ENCODE measurements around the gene ZNF792. TPM values are rescaled to one million over a fixed set of nuclear protein-coding genes. Genes with fewer than 3 reads are reported as not detected.
A peak's percentile ranks its signal among the peaks of the same experiment; 100 is the strongest.
"Not testable (repeated sequence)": the region's sequence is repeated elsewhere in the genome, so short reads cannot be mapped to it uniquely, and the experiment has no call there.

Gene ZNF792
- total and polyA plus RNA-seq, 7 donors: 0.83 to 4.2 (median 1.5) TPM

- Histone ChIP-seq H3K27me3 (ENCODE audit: insufficient read depth in 3 of 3, low read length in 2 of 3) (no peaks in the 10 kb centered on the region), H3K9me3 (no peaks in the 10 kb centered on the region), H3K36me3 (ENCODE audit: insufficient read depth in 1 of 2, low read depth in 1 of 2) (peaks cover under 1 to 29% of the 10 kb centered on the region in 2 donors), H3K4me3 (peak within 1 kb of the TSS; percentile 79), H3K27ac (peak within 1 kb of the TSS; percentile 73), H3K4me1 (peaks cover 6% of the 10 kb centered on the region)
- no peak for TF ChIP-seq CTCF (IDR thresholded peaks at IDR 0.05)
- ATAC-seq (peak; percentile 98 to 100 (median 100)), DNase-seq (peak; percentile 93 to 96)
- WGBS, 3 donors: 0% methylated on average over 53 of the region's 53 CpGs
- intact Hi-C loops (cut with DNase I): no loop called here
Observed at GRCh38 chr19:34926685-34927375, 37.2 kb downstream of the ZNF792 start, which contains the start of gene ZNF30. ZNF30 (plus strand) TSS chr19:34926903; CDS start chr19:34929948, 3,045 bp downstream.

GRCh38 chr19:34926361-34926684, 37.7 kb downstream of the ZNF792 start:
- no peak for TF ChIP-seq CTCF (IDR thresholded peaks at IDR 0.05)
- peaks cover 0 to 24% of the 10 kb centered on the region in 2 donors for H3K36me3 ChIP-seq (ENCODE audit: insufficient read depth in 1 of 2, low read depth in 1 of 2)
- intact Hi-C loops (cut with DNase I): no loop called here
- ATAC-seq (no peak), DNase-seq (no peak)
- H3K4me1 ChIP-seq: peaks cover 6% of the 10 kb centered on the region
- peak overlapping the region; percentile 73 for H3K27ac ChIP-seq
- peak overlapping the region; percentile 79 for H3K4me3 ChIP-seq
- H3K27me3 ChIP-seq (ENCODE audit: insufficient read depth in 3 of 3, low read length in 2 of 3): no peaks in the 10 kb centered on the region
- WGBS, 3 donors: 61 to 68% (median 67%) methylated on average over 3 of the region's 3 CpGs
- H3K9me3 ChIP-seq: no peaks in the 10 kb centered on the region

- H3K27ac ChIP-seq: no peak overlapping the region
- DNase-seq (peak in 1 of 2 donors; percentile 21), ATAC-seq (no peak)
- WGBS, 3 donors: 84 to 96% (median 90%) methylated on average over 11 to 15 of the region's 15 CpGs
- no peak overlapping the region for H3K4me3 ChIP-seq
- peaks cover 0 to 15% of the 10 kb centered on the region in 2 donors for H3K36me3 ChIP-seq (ENCODE audit: insufficient read depth in 1 of 2, low read depth in 1 of 2)
- peaks cover 6% of the 10 kb centered on the region for H3K4me1 ChIP-seq
- no peak for TF ChIP-seq CTCF (IDR thresholded peaks at IDR 0.05)
- H3K27me3 ChIP-seq (ENCODE audit: insufficient read depth in 3 of 3, low read length in 2 of 3): no peaks in the 10 kb centered on the region
- intact Hi-C loops (cut with DNase I): no loop called here
- no peaks in the 10 kb centered on the region for H3K9me3 ChIP-seq
Observed at GRCh38 chr19:34925278-34925855, 38.7 kb downstream of the ZNF792 start.

GRCh38 chr19:34920090-34920786, 43.8 kb downstream of the ZNF792 start:
- DNase-seq; H3K4me1 ChIP-seq; H3K27ac ChIP-seq; H3K4me3 ChIP-seq; H3K9me3 ChIP-seq; ATAC-seq; intact Hi-C loops (cut with DNase I); H3K36me3 ChIP-seq (ENCODE audit: insufficient read depth in 1 of 2, low read depth in 1 of 2); H3K27me3 ChIP-seq (ENCODE audit: insufficient read depth in 3 of 3, low read length in 2 of 3): not testable (repeated sequence)
- WGBS, 3 donors: 71 to 81% (median 76%) methylated on average over 8 of the region's 8 CpGs

DNA sequence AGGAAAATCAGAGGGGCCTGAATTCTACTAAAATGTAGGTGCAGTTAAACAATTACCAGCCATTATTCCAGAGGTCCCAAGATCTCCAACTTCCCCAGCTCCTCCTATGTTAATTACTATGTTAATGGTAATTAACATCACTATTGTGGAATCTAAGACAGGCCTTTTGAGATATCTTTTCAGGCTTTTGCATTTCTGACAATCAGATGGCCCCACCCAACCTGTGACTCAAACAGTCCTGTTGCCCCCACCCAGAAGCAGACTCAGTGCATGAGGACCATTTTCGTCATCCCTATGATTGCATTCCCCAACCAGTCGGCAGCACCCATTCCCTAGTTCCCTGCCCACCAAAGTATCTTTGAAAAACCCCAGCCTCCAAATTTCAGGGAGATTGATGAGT, 45.8 kb downstream of the ZNF792 start:
- Histone ChIP-seq H3K27me3 (ENCODE audit: insufficient read depth in 3 of 3, low read length in 2 of 3) (no peaks in the 10 kb centered on the region), H3K4me3 (no peak overlapping the region), H3K36me3 (ENCODE audit: insufficient read depth in 1 of 2, low read depth in 1 of 2) (peaks cover 0 to 1% of the 10 kb centered on the region in 2 donors), H3K27ac (no peak overlapping the region), H3K9me3 (peaks cover 9% of the 10 kb centered on the region), H3K4me1 (no peaks in the 10 kb centered on the region)
- ATAC-seq (no peak), DNase-seq (no peak)
- no peak for TF ChIP-seq CTCF (IDR thresholded peaks at IDR 0.05)
- WGBS, 3 donors: 75 to 95% (median 84%) methylated on average over 2 of the region's 2 CpGs
- intact Hi-C loops (cut with DNase I): no loop called here

- H3K9me3 ChIP-seq; H3K4me3 ChIP-seq; H3K27me3 ChIP-seq (ENCODE audit: insufficient read depth in 3 of 3, low read length in 2 of 3); H3K36me3 ChIP-seq (ENCODE audit: insufficient read depth in 1 of 2, low read depth in 1 of 2); DNase-seq; intact Hi-C loops (cut with DNase I); H3K27ac ChIP-seq; H3K4me1 ChIP-seq; ATAC-seq: not testable (repeated sequence)
- 80 to 89% (median 86%) methylated on average over 3 of the region's 3 CpGs for WGBS, 3 donors
Observed at GRCh38 chr19:34917144-34917543, 46.9 kb downstream of the ZNF792 start.

Measured in psoas muscle (tissue), 8 donors.